Neuronal stem cell (in vitro differentiated cells): ENCODE data around the gene RPS28.
"Not testable (repeated sequence)": the region's sequence is repeated elsewhere in the genome, so short reads cannot be mapped to it uniquely, and the experiment has no call there.

Source experiments
- DNase-seq: peaks from one replicate; pipeline ENCODE4 v3.0.0-alpha.2; 2013; ENCODE audit warnings: low spot score
- H2AFZ ChIP-seq: one replicate; pipeline ENCODE4 v1.6.1; 2013; ENCODE audit warnings: mild to moderate bottlenecking, low read length, inconsistent platforms
- H2AK5ac ChIP-seq: 2 replicates; pipeline ENCODE4 v1.6.1; 2013; ENCODE audit warnings: low read depth, mild to moderate bottlenecking, inconsistent platforms, low read length, moderate library complexity, mixed read lengths
- H2BK120ac ChIP-seq: 2 replicates; pipeline ENCODE4 v1.6.1; 2013; ENCODE audit warnings: low read depth, mild to moderate bottlenecking, inconsistent platforms, low read length, moderate library complexity, mixed read lengths
- H2BK12ac ChIP-seq: one replicate; pipeline ENCODE4 v1.6.1; 2013; ENCODE audit warnings: low read length, inconsistent platforms
- H2BK15ac ChIP-seq: 2 replicates; pipeline ENCODE4 v1.6.1; 2013; ENCODE audit warnings: mild to moderate bottlenecking, low read length, inconsistent platforms, mixed read lengths
- H2BK5ac ChIP-seq: one replicate; pipeline ENCODE4 v1.6.1; 2013; ENCODE audit warnings: inconsistent platforms, mild to moderate bottlenecking, low read length, moderate library complexity
- H3K14ac ChIP-seq: one replicate; pipeline ENCODE4 v1.6.1; 2013; ENCODE audit warnings: low read length, inconsistent platforms
- H3K18ac ChIP-seq: 2 replicates; pipeline ENCODE4 v1.6.1; 2013; ENCODE audit warnings: low read length, inconsistent platforms
- H3K23ac ChIP-seq: 2 replicates; pipeline ENCODE4 v1.6.1; 2013; ENCODE audit warnings: low read depth, mild to moderate bottlenecking, mixed read lengths, low read length, inconsistent platforms; ENCODE audit not compliant: poor library complexity
- H3K27ac ChIP-seq: replicated peaks from 3 replicates; pipeline ENCODE4 v1.5.1; 2013; ENCODE audit warnings: low read length, inconsistent platforms
- H3K27me3 ChIP-seq, 3 experiments: 2 replicates each; pipeline ENCODE4 v1.6.1; 2013; ENCODE audit warnings: low read length in 3 of 3, mild to moderate bottlenecking in 2 of 3, inconsistent platforms in 1 of 3, low read depth in 1 of 3, mixed read lengths in 1 of 3, moderate library complexity in 1 of 3; ENCODE audit not compliant: control insufficient read depth in 3 of 3, insufficient read depth in 3 of 3
- H3K36me3 ChIP-seq, 2 donors: replicated peaks in 1 of 2; 2 replicates each; pipeline ENCODE4 v1.6.1; 2013; ENCODE audit warnings: low read length in 2 of 2; ENCODE audit not compliant: control insufficient read depth in 2 of 2, insufficient read depth in 2 of 2
- H3K4ac ChIP-seq: 2 replicates; pipeline ENCODE4 v1.6.1; 2013; ENCODE audit warnings: inconsistent platforms, mild to moderate bottlenecking, low read length, moderate library complexity
- H3K4me1 ChIP-seq, 2 donors: 1 replicate in 1 of 2; 2 replicates in 1 of 2; pipeline ENCODE4 v1.6.1; 2013; ENCODE audit warnings: low read length in 2 of 2, low read depth in 1 of 2; ENCODE audit not compliant: control insufficient read depth in 2 of 2, insufficient read depth in 1 of 2
- H3K4me2 ChIP-seq: one replicate; pipeline ENCODE4 v1.6.1; 2013; ENCODE audit warnings: mild to moderate bottlenecking, low read length, inconsistent platforms; ENCODE audit not compliant: insufficient read depth, poor library complexity, severe bottlenecking
- H3K4me3 ChIP-seq, 2 donors: 2 replicates each; pipeline ENCODE4 v1.5.1; 2013; ENCODE audit warnings: low read length in 2 of 2, mild to moderate bottlenecking in 2 of 2, inconsistent platforms in 1 of 2, moderate library complexity in 1 of 2
- H3K79me1 ChIP-seq: one replicate; pipeline ENCODE4 v1.6.1; 2013; ENCODE audit warnings: low read depth, mild to moderate bottlenecking, inconsistent platforms, low read length, moderate library complexity
- H3K9ac ChIP-seq: one replicate; pipeline ENCODE4 v1.6.1; 2013; ENCODE audit warnings: mild to moderate bottlenecking, low read depth, low read length, inconsistent platforms; ENCODE audit not compliant: poor library complexity
- H3K9me3 ChIP-seq, 2 donors: replicated peaks in 1 of 2; 2 replicates each; pipeline versions ENCODE3 to v1.6.1; 2013; ENCODE audit warnings: low read length in 2 of 2, mild to moderate bottlenecking in 2 of 2, inconsistent platforms in 1 of 2, low read depth in 1 of 2, mixed read lengths in 1 of 2, moderate library complexity in 1 of 2; ENCODE audit not compliant: control insufficient read depth in 2 of 2, insufficient read depth in 1 of 2
- H4K8ac ChIP-seq: one replicate; pipeline ENCODE4 v1.6.1; 2013; ENCODE audit warnings: low read depth, mild to moderate bottlenecking, inconsistent platforms, low read length, moderate library complexity
- H4K91ac ChIP-seq: one replicate; pipeline ENCODE4 v1.6.1; 2013; ENCODE audit warnings: low read length, low read depth, mild to moderate bottlenecking, inconsistent platforms; ENCODE audit not compliant: poor library complexity
- WGBS, 2 donors: extraction: QIAGEN DNeasy Blood & Tissue Kit; methylation state at CpG; one replicate each; pipeline ENCODE4 v1.1.7; 2013; ENCODE audit warnings: missing lambda C conversion rate in 2 of 2, mixed read lengths in 1 of 2; ENCODE audit not compliant: insufficient read length in 2 of 2, insufficient replicate concordance in 1 of 2; ENCODE audit errors: extremely low coverage in 2 of 2; 5-methylcytosine and 5-hydroxymethylcytosine counted together

RPS28 gene

DNA sequence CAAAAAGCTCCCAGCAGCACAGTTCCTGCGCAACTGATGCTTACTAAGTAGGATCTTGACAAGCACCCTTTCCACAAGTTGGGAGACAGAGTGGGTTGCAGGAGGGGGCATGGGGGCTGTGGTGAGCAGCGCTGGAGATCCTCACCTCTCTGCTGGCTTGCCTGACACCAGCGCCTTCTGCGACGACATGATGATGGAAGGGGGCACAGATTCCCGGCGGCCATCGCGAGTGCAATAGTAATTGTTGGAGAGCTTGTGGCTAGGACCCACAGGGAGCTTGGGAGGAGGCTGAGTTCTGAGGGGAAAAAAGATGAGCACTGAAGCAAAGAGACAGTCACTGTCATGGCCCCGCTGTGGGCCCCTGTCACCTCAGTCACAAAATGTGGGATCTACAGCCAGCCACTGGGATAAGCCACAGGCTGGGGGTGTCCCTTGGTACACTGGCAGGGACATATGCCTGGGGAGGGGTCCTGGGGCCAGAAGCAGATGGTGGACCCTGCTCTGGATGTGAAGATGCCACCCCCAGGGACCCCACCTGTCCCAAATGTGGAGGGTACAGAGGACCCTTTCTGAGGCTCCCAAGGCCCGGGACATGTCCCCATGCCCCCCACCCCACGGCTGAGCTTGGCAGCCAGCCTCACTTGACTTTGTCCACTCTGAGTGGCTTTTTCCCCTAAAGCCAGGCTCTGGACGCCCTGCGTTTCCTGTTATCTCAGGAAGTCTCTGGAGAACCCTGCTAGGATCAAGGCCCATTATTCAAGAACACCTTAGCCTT is 4.8 kb upstream of the RPS28 start:
- Histone ChIP-seq H3K27ac (no peak overlapping the region), H4K8ac (no peak overlapping the region), H3K9me3 (no peaks in the 10 kb centered on the region)

GRCh38 chr19:8318835-8319234 is 2.5 kb upstream of the RPS28 start:
- H4K91ac ChIP-seq, H3K27ac ChIP-seq, H3K27me3 ChIP-seq, H3K23ac ChIP-seq, H2AFZ ChIP-seq, H3K14ac ChIP-seq, H3K4me2 ChIP-seq, H2BK15ac ChIP-seq, DNase-seq, H3K4ac ChIP-seq, H4K8ac ChIP-seq, H3K9ac ChIP-seq, H3K18ac ChIP-seq, H3K9me3 ChIP-seq, H2BK12ac ChIP-seq, H2BK5ac ChIP-seq, H2AK5ac ChIP-seq, H2BK120ac ChIP-seq, H3K4me3 ChIP-seq: not testable (repeated sequence)
- Histone ChIP-seq H3K79me1 (peaks cover 18% of the 10 kb centered on the region), H3K36me3 (peaks cover 26 to 52% of the 10 kb centered on the region in 2 donors), H3K4me1 (peaks cover 9 to 12% of the 10 kb centered on the region in 2 donors)
- WGBS, 2 donors, result no CpG with 5 or more reads among the region's 9 CpGs

More for the DNA sequence above, 4.8 kb upstream of the RPS28 start:
- Histone ChIP-seq H4K91ac (no peak overlapping the region), H3K4me3 (no peak overlapping the region), H3K36me3 (peaks cover 23 to 54% of the 10 kb centered on the region in 2 donors), H3K27me3 (no peaks in the 10 kb centered on the region), H2AK5ac (no peak overlapping the region), H2BK5ac (no peak overlapping the region), H3K4me1 (peaks cover 4% of the 10 kb centered on the region in 2 donors), H3K4ac (no peak overlapping the region), H3K79me1 (peaks cover 9% of the 10 kb centered on the region), H3K14ac (no peak overlapping the region), H3K4me2 (no peak overlapping the region), H3K9ac (no peak overlapping the region), H2BK120ac (no peak overlapping the region), H3K23ac (no peak overlapping the region), H2BK15ac (no peak overlapping the region), H2AFZ (no peak overlapping the region), H2BK12ac (no peak overlapping the region), H3K18ac (no peak overlapping the region)
- WGBS, 2 donors, result no CpG with 5 or more reads among the region's 14 CpGs
- no peak for DNase-seq

GRCh38 chr19:8319807-8320520 is 1.3 kb upstream of the RPS28 start:
- H3K36me3 ChIP-seq, result peaks cover 24 to 55% of the 10 kb centered on the region in 2 donors
- no peaks in the 10 kb centered on the region for H3K27me3 ChIP-seq
- no peak overlapping the region for H2BK12ac ChIP-seq
- peaks cover 20% of the 10 kb centered on the region for H3K79me1 ChIP-seq
- H2BK120ac ChIP-seq, result no peak overlapping the region
- H2AK5ac ChIP-seq, result no peak overlapping the region
- no peak overlapping the region for H3K9ac ChIP-seq
- H4K8ac ChIP-seq, result no peak overlapping the region
- H3K9me3 ChIP-seq, result no peaks in the 10 kb centered on the region
- no peak overlapping the region for H3K14ac ChIP-seq
- WGBS, 2 donors, result no CpG with 5 or more reads among the region's 19 CpGs
- no peak overlapping the region for H3K4ac ChIP-seq
- no peak overlapping the region for H2BK5ac ChIP-seq
- no peak overlapping the region for H2AFZ ChIP-seq
- no peak overlapping the region for H4K91ac ChIP-seq
- no peak overlapping the region for H3K23ac ChIP-seq
- H2BK15ac ChIP-seq, result no peak overlapping the region
- no peak overlapping the region for H3K27ac ChIP-seq
- peak overlapping the region; percentile 84 for H3K4me2 ChIP-seq
- peak overlapping the region in 1 of 2 donors; percentile 89 for H3K4me3 ChIP-seq
- no peak for DNase-seq
- H3K4me1 ChIP-seq, result peaks cover 9 to 12% of the 10 kb centered on the region in 2 donors
- no peak overlapping the region for H3K18ac ChIP-seq

DNA sequence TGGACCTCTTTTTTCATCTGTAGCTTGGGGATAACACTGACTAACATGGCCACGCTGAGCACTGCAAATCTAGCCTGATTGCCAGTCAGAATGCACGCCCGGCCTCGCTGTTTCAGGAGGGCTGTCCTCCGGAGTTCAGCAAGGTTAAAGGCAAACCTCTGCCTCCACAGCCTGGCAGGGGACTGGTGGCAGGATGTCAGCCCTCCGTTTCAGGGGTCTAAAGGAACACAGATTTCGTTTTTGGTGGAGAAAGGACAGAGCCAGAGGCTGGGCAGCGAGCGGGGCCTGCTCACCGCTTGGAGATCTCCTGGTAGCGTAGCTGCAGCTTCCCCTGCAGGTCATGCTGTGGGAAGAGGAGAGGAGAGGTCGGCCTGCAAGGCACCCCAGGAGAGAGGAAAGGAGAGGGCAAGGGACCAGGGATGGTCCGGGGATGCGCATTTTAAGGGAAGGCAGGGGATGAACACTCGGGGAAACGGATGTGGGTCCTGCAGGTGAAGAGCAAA is 681 bp upstream of the RPS28 start:
- Histone ChIP-seq H3K79me1 (peaks cover 20% of the 10 kb centered on the region), H2BK5ac (peak overlapping the region; percentile 77), H2AK5ac (peak overlapping the region; percentile 90), H3K4me2 (peak overlapping the region; percentile 84), H3K9me3 (no peaks in the 10 kb centered on the region), H3K4me1 (peaks cover 9 to 12% of the 10 kb centered on the region in 2 donors), H3K9ac (peak overlapping the region; percentile 89), H2AFZ (peak overlapping the region; percentile 77), H4K91ac (no peak overlapping the region), H2BK120ac (no peak overlapping the region), H3K4me3 (peak overlapping the region; percentile 89 to 91), H2BK15ac (peak overlapping the region; percentile 28), H3K14ac (peak overlapping the region; percentile 40), H3K18ac (peak overlapping the region; percentile 93), H4K8ac (peak overlapping the region; percentile 20), H3K36me3 (peaks cover 17 to 48% of the 10 kb centered on the region in 2 donors), H3K27me3 (no peaks in the 10 kb centered on the region), H3K27ac (no peak overlapping the region), H3K23ac (peak overlapping the region; percentile 60), H3K4ac (no peak overlapping the region), H2BK12ac (no peak overlapping the region)
- WGBS, 2 donors, result no CpG with 5 or more reads among the region's 16 CpGs
- DNase-seq, result no peak
